CD4-positive, CD25-positive, alpha-beta regulatory T cell (primary cell): ENCODE measurements around the gene CIDEA. TPM values are rescaled to one million over a fixed set of nuclear protein-coding genes. Genes with fewer than 3 reads are reported as not detected.
"Not testable (repeated sequence)": the region's sequence is repeated elsewhere in the genome, so short reads cannot be mapped to it uniquely, and the experiment has no call there.

Experiments used
- ATAC-seq, 2 donors: fragments of 150-1000 bp; cut with Tn5 transposase; one replicate each; pipeline ENCODE4 v1.10.0; 2021; ENCODE audit warnings: low read depth in 2 of 2, moderate number of reproducible peaks in 2 of 2, moderate library complexity in 1 of 2
- DNase-seq, 3 donors: peaks; one replicate each; pipeline versions ENCODE4 v3.0.0 to v3.0.0-alpha.2; 2012 to 2022; ENCODE audit warnings: mixed read lengths in 1 of 3
- H3K27ac ChIP-seq: one replicate; pipeline ENCODE4 v1.7.0; 2013; ENCODE audit warnings: mild to moderate bottlenecking, low read length; ENCODE audit not compliant: insufficient read depth, poor library complexity, severe bottlenecking
- H3K27me3 ChIP-seq: one replicate; pipeline ENCODE4 v1.7.0; 2013; ENCODE audit warnings: low read length; ENCODE audit not compliant: control insufficient read depth, insufficient read depth
- H3K36me3 ChIP-seq: one replicate; pipeline ENCODE4 v1.7.0; 2013; ENCODE audit warnings: mild to moderate bottlenecking, low read length, moderate library complexity; ENCODE audit not compliant: control insufficient read depth, insufficient read depth
- H3K4me1 ChIP-seq: 2 replicates; pipeline ENCODE4 v1.7.0; 2013; ENCODE audit warnings: mild to moderate bottlenecking, low read length; ENCODE audit not compliant: insufficient read depth, control insufficient read depth, poor library complexity, severe bottlenecking
- H3K4me3 ChIP-seq: one replicate; pipeline ENCODE4 v1.7.0; 2013; ENCODE audit warnings: low read depth, mild to moderate bottlenecking, low read length, moderate library complexity
- H3K9me3 ChIP-seq, 2 experiments: 1 replicate in 1 of 2; 2 replicates in 1 of 2; pipeline ENCODE4 v1.7.0; 2013; ENCODE audit warnings: low read length in 2 of 2, mild to moderate bottlenecking in 1 of 2, moderate library complexity in 1 of 2; ENCODE audit not compliant: control insufficient read depth in 2 of 2
- H3K27ac Mint-ChIP-seq, 3 donors: one replicate each; pipeline ENCODE4 v1.8.0; 2020 to 2022; ENCODE audit warnings: mild to moderate bottlenecking in 3 of 3, mixed read lengths in 3 of 3, moderate library complexity in 2 of 3
- H3K27me3 Mint-ChIP-seq: one replicate; pipeline ENCODE4 v1.8.0; 2022; ENCODE audit warnings: mild to moderate bottlenecking, mixed read lengths
- H3K36me3 Mint-ChIP-seq: one replicate; pipeline ENCODE4 v1.8.0; 2020; ENCODE audit warnings: mixed read lengths
- H3K4me1 Mint-ChIP-seq, 4 donors: one replicate each; pipeline ENCODE4 v1.8.0; 2020 to 2022; ENCODE audit warnings: mixed read lengths in 4 of 4, mild to moderate bottlenecking in 1 of 4
- H3K4me3 Mint-ChIP-seq, 4 donors: one replicate each; pipeline ENCODE4 v1.8.0; 2020 to 2022; ENCODE audit warnings: mild to moderate bottlenecking in 4 of 4, mixed read lengths in 4 of 4, moderate library complexity in 3 of 4
- H3K9me3 Mint-ChIP-seq, 7 donors: one replicate each; pipeline ENCODE4 v1.8.0; 2020 to 2022; ENCODE audit warnings: mixed read lengths in 7 of 7, mild to moderate bottlenecking in 3 of 7, moderate library complexity in 2 of 7
- polyA plus RNA-seq, 4 donors: library from polyadenylated mRNA; unstranded; fragments of 300-500 nt; fragmentation: Illumina TruSeq; gene quantifications; one replicate each; pipeline ENCODE4 v1.2.3, GENCODE V29; 2021
- total RNA-seq: library from RNA; stranded (reverse); gene quantifications from one replicate; pipeline ENCODE4 v1.2.3, GENCODE V29; 2022

CIDEA gene
- total and polyA plus RNA-seq, 5 donors from 2014 or later, result not detected

DNA sequence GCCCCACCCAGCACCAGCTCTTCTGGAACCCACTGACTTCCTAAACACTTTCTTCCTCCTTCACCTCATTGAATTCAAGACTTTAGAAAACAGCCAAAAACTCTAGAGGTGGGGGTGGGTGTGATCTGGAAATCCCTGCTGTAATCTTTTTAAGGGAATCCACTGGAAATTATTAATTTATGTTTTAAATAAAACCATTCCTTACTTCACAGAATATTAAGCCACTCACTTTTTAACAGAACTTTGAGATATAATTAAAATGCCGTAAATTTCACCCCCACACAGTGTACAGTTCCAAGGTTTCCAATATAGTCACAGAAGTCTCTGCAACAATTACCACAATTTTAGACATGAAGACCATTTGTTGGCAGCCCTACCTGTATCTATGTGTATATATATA is 30.8 kb upstream of the CIDEA start:
- not testable (repeated sequence) for H3K4me3 ChIP-seq, ATAC-seq

GRCh38 chr18:12226807-12227206 is 27.4 kb upstream of the CIDEA start:
- DNase-seq, H3K4me3 Mint-ChIP-seq, ATAC-seq, H3K27ac ChIP-seq, H3K4me1 ChIP-seq, H3K36me3 Mint-ChIP-seq, H3K36me3 ChIP-seq, H3K9me3 Mint-ChIP-seq, H3K27me3 ChIP-seq, H3K9me3 ChIP-seq, H3K27ac Mint-ChIP-seq, H3K27me3 Mint-ChIP-seq, H3K4me1 Mint-ChIP-seq, H3K4me3 ChIP-seq: not testable (repeated sequence)

More for the DNA sequence above, 30.8 kb upstream of the CIDEA start:
- H3K36me3 ChIP-seq, H3K9me3 Mint-ChIP-seq, H3K9me3 ChIP-seq, H3K4me1 Mint-ChIP-seq, H3K4me1 ChIP-seq, H3K36me3 Mint-ChIP-seq, H3K27me3 Mint-ChIP-seq, H3K27ac Mint-ChIP-seq, H3K27me3 ChIP-seq, DNase-seq, H3K4me3 Mint-ChIP-seq, H3K27ac ChIP-seq: not testable (repeated sequence)

DNA sequence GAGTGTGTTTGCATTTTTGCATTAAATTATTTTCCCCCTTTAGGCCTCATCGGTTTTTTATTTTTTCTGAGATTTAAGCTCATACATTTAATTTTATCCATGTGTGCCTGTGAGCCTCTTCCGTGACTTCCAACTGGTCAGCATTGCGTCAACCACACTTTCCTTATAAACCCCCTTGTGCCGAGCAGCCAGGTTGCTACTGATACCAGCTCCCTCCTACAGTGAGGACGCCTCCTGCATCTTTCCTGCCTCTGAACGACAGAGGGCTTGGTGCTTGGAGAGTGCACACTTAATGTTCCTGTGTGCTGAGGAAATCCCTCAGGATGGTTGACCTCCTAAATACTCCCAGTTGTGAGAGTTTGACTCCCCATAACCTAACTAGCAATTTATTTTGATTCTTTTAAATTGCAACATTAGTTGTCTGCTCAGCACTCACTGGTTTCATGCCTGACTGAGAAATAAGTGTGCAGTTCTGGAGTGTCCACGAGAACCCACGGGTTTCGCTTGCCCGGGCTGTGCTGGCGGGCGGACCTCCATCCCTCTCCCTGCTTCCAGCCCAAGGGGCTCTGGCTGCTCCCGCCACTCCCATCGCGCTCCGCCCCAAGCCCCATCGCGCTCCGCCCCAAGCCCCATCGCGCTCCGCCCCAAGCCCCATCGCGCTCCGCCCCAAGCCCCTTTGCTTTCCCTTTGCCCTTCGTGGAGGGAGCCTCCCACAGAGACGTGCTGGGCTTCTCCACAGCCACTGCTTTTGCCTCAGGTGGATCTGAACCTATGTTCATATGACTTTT is 26.6 kb upstream of the CIDEA start:
- H3K4me3 Mint-ChIP-seq, H3K36me3 Mint-ChIP-seq, H3K27ac Mint-ChIP-seq, H3K36me3 ChIP-seq, H3K4me3 ChIP-seq, H3K27me3 ChIP-seq, H3K27ac ChIP-seq, H3K27me3 Mint-ChIP-seq, H3K4me1 ChIP-seq, H3K4me1 Mint-ChIP-seq, H3K9me3 Mint-ChIP-seq, DNase-seq, ATAC-seq, H3K9me3 ChIP-seq: not testable (repeated sequence)

- not testable (repeated sequence) for H3K27ac Mint-ChIP-seq, H3K9me3 Mint-ChIP-seq, H3K4me3 Mint-ChIP-seq, H3K27me3 Mint-ChIP-seq, H3K9me3 ChIP-seq, ATAC-seq, H3K27ac ChIP-seq, H3K36me3 ChIP-seq, H3K4me3 ChIP-seq, DNase-seq, H3K4me1 Mint-ChIP-seq, H3K36me3 Mint-ChIP-seq, H3K27me3 ChIP-seq, H3K4me1 ChIP-seq
These were observed 25.9 kb upstream of the CIDEA start for GRCh38 chr18:12228308-12228707.

- not testable (repeated sequence) for DNase-seq, H3K27ac ChIP-seq, H3K36me3 Mint-ChIP-seq, H3K4me3 Mint-ChIP-seq, H3K9me3 ChIP-seq, ATAC-seq, H3K36me3 ChIP-seq, H3K4me1 ChIP-seq, H3K4me3 ChIP-seq, H3K9me3 Mint-ChIP-seq, H3K27me3 ChIP-seq, H3K4me1 Mint-ChIP-seq, H3K27ac Mint-ChIP-seq, H3K27me3 Mint-ChIP-seq
These were observed 23.6 kb upstream of the CIDEA start for GRCh38 chr18:12230561-12230960.

DNA sequence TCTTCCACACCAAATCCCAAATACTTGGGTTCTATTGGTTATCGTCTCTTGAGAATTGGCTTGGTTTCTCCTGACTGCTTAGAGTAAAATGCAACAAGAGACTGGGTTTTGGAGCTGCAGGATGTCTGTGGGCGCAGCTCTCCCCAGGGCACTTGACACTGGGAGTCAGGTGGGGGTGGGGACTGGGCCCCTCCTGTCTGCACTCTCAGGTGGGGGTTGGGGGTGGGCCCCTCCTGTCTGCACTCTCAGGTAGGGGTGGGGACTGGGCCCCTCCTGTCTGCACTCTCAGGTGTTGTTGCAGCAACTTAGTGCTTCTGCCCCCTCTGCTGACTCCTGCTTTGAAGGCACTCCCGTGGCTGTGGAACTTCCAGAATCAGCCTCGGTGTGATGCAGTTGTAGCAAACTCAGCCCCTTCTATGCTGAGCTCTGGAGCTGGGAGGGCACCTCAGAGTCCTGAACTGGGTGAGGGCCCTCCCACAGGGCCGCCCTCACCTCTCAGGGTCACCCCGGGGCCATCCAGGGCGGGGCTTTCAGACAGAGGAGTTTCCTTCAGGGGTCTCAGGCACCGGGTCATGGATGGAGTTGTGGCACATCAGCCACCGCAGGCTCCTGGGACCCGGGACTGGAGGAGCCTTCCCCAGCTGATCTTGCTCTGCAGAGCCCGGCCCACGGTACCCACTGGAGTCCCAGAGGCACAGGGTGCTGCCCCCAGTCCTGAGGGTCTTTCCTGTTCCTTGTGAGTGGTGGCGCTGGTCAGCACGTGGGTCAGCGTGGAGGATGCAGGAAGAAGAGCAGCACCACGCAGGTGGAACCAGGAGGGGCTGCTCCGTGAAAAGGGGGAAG is 22.9 kb upstream of the CIDEA start:
- Mint-ChIP-seq H3K36me3 (no peaks in the 10 kb centered on the region), H3K27me3 (no peaks in the 10 kb centered on the region), H3K4me3 (no peak overlapping the region), H3K9me3 (peaks cover 0 to 2% (median 0%) of the 10 kb centered on the region in 7 donors), H3K4me1 (peaks cover 0 to 2% (median 0%) of the 10 kb centered on the region in 4 donors), H3K27ac (no peak overlapping the region)
- no peaks in the 10 kb centered on the region for H3K4me1 ChIP-seq
- no peak overlapping the region for H3K27ac ChIP-seq
- ATAC-seq (no peak), DNase-seq (no peak)
- no peaks in the 10 kb centered on the region for H3K36me3 ChIP-seq
- H3K9me3 ChIP-seq, result no peaks in the 10 kb centered on the region
- H3K4me3 ChIP-seq, result no peak overlapping the region
- no peaks in the 10 kb centered on the region for H3K27me3 ChIP-seq

GRCh38 chr18:12231986-12232385 is 22.2 kb upstream of the CIDEA start:
- H3K36me3 Mint-ChIP-seq, result no peaks in the 10 kb centered on the region
- peaks cover 0 to 2% (median 0%) of the 10 kb centered on the region in 4 donors for H3K4me1 Mint-ChIP-seq
- peaks cover 0 to 2% (median 0%) of the 10 kb centered on the region in 7 donors for H3K9me3 Mint-ChIP-seq
- Histone ChIP-seq H3K27me3 (no peaks in the 10 kb centered on the region), H3K4me1 (no peaks in the 10 kb centered on the region), H3K36me3 (no peaks in the 10 kb centered on the region), H3K27ac (no peak overlapping the region), H3K9me3 (no peaks in the 10 kb centered on the region), H3K4me3 (no peak overlapping the region)
- H3K27me3 Mint-ChIP-seq, result no peaks in the 10 kb centered on the region
- DNase-seq, result no peak
- H3K4me3 Mint-ChIP-seq, result no peak overlapping the region
- no peak for ATAC-seq
- H3K27ac Mint-ChIP-seq, result no peak overlapping the region
